ENCODE measurements around the gene TMEM163.

- TF ChIP-seq CTCF (IDR thresholded peaks at IDR 0.05) (no peak), POLR2AphosphoS5 (IDR thresholded peaks at IDR 0.05) (no peak), EP300 (IDR thresholded peaks at IDR 0.05) (no peak), POLR2A (IDR thresholded peaks at IDR 0.05) (no peak)
These were observed 255.1 kb downstream of the TMEM163 start for GRCh38 chr2:134463699-134464022.

Measured in stomach (tissue), 4 donors.